ENCODE results near the gene TSN.

DNA sequence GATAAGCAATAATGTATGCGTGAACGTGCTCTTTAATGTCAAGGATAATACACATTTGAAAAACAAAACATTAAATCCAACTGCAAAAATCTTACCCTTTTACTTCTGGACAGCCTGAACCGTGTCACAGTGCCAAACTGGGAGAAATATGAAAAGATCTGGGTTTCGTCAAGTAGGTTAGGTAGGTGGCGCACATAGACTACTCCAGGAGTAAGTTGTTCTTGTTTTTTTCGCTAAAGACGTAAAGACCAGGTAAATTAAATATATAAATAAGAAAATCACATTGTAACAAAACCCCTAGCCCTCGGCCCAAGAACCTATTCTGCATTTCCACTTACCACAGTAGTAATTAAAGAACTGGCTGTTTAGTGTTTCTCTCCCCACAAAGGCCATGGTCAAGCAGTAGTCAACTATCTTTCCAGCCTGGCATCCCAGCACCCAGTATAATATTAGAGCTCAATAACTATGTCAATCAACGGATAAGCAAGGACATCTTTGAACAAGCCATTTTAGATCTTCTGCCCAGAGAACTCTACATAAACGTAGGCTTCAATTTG, 19.9 kb upstream of the TSN start:
- TF ChIP-seq, protein P1, sequence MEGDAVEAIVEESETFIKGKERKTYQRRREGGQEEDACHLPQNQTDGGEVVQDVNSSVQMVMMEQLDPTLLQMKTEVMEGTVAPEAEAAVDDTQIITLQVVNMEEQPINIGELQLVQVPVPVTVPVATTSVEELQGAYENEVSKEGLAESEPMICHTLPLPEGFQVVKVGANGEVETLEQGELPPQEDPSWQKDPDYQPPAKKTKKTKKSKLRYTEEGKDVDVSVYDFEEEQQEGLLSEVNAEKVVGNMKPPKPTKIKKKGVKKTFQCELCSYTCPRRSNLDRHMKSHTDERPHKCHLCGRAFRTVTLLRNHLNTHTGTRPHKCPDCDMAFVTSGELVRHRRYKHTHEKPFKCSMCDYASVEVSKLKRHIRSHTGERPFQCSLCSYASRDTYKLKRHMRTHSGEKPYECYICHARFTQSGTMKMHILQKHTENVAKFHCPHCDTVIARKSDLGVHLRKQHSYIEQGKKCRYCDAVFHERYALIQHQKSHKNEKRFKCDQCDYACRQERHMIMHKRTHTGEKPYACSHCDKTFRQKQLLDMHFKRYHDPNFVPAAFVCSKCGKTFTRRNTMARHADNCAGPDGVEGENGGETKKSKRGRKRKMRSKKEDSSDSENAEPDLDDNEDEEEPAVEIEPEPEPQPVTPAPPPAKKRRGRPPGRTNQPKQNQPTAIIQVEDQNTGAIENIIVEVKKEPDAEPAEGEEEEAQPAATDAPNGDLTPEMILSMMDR (conservative IDR thresholded peaks at IDR 0.05; ENCODE audit: low read length) = peak; percentile 43
- TF ChIP-seq EZH2phosphoT487 (IDR thresholded peaks at IDR 0.05; ENCODE audit: borderline replicate concordance) = no peak

Measured in Loucy (cell line).